ENCODE measurements around the gene HCCS. TPM values are rescaled to one million over a fixed set of nuclear protein-coding genes. Genes with fewer than 3 reads are reported as not detected.

The HCCS gene
- total RNA-seq, 1 donor: 32.0 TPM

- TF ChIP-seq CTCF (IDR thresholded peaks at IDR 0.05; ENCODE audit: insufficient read depth, low read depth, low read length): no peak
- DNase-seq (ENCODE audit: low read depth): no peak
- H3K4me3 ChIP-seq (ENCODE audit: low read depth, low read length): no peak overlapping the region
Measured at GRCh38 chrX:11131146-11131545, 20.0 kb downstream of the HCCS start.

- no peak for DNase-seq (ENCODE audit: low read depth)
- TF ChIP-seq CTCF (IDR thresholded peaks at IDR 0.05; ENCODE audit: insufficient read depth, low read depth, low read length): no peak
- H3K4me3 ChIP-seq (ENCODE audit: low read depth, low read length): no peak overlapping the region
Measured at GRCh38 chrX:11135564-11136185, 24.5 kb downstream of the HCCS start.

GRCh38 chrX:11137543-11138139 lies 26.5 kb downstream of the HCCS start:
- no peak overlapping the region for H3K4me3 ChIP-seq (ENCODE audit: low read depth, low read length)
- DNase-seq (ENCODE audit: low read depth): peak; percentile 62
- TF ChIP-seq CTCF (IDR thresholded peaks at IDR 0.05; ENCODE audit: insufficient read depth, low read depth, low read length): peak; percentile 46

GRCh38 chrX:11138498-11139390 lies 27.6 kb downstream of the HCCS start:
- H3K4me3 ChIP-seq (ENCODE audit: low read depth, low read length): no peak overlapping the region
- no peak for TF ChIP-seq CTCF (IDR thresholded peaks at IDR 0.05; ENCODE audit: insufficient read depth, low read depth, low read length)
- DNase-seq (ENCODE audit: low read depth): no peak

- peak; percentile 53 for TF ChIP-seq CTCF (IDR thresholded peaks at IDR 0.05; ENCODE audit: insufficient read depth, low read depth, low read length)
- H3K4me3 ChIP-seq (ENCODE audit: low read depth, low read length): no peak overlapping the region
- peak; percentile 81 for DNase-seq (ENCODE audit: low read depth)
Measured at GRCh38 chrX:11143931-11144678, 33.0 kb downstream of the HCCS start.

- no peak for DNase-seq (ENCODE audit: low read depth)
- TF ChIP-seq CTCF (IDR thresholded peaks at IDR 0.05; ENCODE audit: insufficient read depth, low read depth, low read length): no peak
- no peak overlapping the region for H3K4me3 ChIP-seq (ENCODE audit: low read depth, low read length)
Measured at GRCh38 chrX:11146411-11146810, 35.3 kb downstream of the HCCS start.

Measured in fibroblast of villous mesenchyme (primary cell).